Subcutaneous adipose tissue (tissue), 4 donors: ENCODE results near the gene NCS1. TPM values are rescaled to one million over a fixed set of nuclear protein-coding genes. Genes with fewer than 3 reads are reported as not detected.

ENCODE experiments used
- total RNA-seq, 4 donors: library from RNA; depleted of rRNA; stranded (reverse); fragments of >200 nt; gene quantifications; one replicate each; pipeline ENCODE4 v1.1.0, GENCODE V29; 2016
- TF ChIP-seq, protein P1 (sequence below): fragments of 450-650 bp; IDR thresholded peaks from one replicate; pipeline ENCODE4 v1.5.1; 2016; ENCODE audit warnings: low read depth, mild to moderate bottlenecking, control low read depth, antibody characterized with exemption, moderate library complexity

The NCS1 gene
- total RNA-seq, 4 donors from 2014 or later, result 0.19 to 4.4 (median 1.8) TPM

- TF ChIP-seq, protein P1, sequence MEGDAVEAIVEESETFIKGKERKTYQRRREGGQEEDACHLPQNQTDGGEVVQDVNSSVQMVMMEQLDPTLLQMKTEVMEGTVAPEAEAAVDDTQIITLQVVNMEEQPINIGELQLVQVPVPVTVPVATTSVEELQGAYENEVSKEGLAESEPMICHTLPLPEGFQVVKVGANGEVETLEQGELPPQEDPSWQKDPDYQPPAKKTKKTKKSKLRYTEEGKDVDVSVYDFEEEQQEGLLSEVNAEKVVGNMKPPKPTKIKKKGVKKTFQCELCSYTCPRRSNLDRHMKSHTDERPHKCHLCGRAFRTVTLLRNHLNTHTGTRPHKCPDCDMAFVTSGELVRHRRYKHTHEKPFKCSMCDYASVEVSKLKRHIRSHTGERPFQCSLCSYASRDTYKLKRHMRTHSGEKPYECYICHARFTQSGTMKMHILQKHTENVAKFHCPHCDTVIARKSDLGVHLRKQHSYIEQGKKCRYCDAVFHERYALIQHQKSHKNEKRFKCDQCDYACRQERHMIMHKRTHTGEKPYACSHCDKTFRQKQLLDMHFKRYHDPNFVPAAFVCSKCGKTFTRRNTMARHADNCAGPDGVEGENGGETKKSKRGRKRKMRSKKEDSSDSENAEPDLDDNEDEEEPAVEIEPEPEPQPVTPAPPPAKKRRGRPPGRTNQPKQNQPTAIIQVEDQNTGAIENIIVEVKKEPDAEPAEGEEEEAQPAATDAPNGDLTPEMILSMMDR, result no peak
Measured at GRCh38 chr9:130240410-130241197, 68.4 kb downstream of the NCS1 start.

GRCh38 chr9:130241198-130241535, 69.0 kb downstream of the NCS1 start:
- TF ChIP-seq, protein P1, result no peak

- TF ChIP-seq, protein P1, result no peak
Measured at GRCh38 chr9:130242270-130243014, 70.2 kb downstream of the NCS1 start.

GRCh38 chr9:130243015-130243881, 71.0 kb downstream of the NCS1 start:
- TF ChIP-seq, protein P1, result no peak

DNA sequence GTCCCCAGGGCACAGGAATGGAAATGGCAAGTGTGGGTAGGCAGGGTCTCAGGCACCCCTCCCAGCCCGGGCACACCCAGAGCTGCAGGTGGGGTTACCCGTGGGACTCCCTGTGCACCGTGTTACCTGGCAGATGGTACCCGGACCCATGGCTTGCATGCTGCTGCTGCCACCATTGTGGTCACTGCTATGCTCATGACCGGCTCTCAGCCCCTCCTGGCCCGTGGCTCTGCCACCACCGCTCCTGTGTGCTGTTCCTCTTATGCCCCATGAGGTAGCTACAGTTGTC, 71.6 kb downstream of the NCS1 start:
- TF ChIP-seq, protein P1, result no peak

DNA sequence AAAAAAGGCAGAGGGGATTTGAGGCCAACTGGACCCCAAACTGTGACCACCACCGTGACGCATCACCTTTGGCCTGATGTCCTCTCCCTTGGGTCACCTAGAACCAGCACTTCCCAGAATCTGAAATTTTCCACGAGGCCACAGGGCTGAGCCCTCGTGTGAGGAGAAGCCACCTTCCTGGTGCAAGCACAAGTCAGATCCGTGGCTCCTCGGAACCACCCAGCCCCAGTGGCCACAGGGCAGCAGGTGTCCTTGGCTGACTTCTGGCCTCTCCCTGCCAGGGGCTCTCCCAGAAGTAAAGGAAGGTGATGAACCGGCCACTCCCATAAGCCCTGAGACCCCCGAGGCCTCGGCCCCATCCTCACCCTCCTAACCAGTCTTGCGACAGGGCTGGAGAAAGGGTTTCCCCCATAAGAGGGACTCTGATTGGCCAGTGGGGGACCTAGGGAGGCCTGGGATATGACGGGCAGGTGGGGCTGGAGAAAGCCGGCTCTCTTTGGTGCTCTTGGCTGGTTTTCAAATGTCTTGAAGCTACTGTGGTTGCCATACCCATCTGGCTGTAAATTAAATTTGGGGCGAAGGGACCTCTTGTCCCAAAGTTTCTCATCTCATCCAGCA, 72.5 kb downstream of the NCS1 start:
- TF ChIP-seq, protein P1, result no peak
